HG02588 (cell line): ENCODE data around the gene KNDC1.

Experiments
- ATAC-seq: cut with Tn5 transposase; IDR thresholded peaks from one replicate; pipeline ENCODE4 v1.9.1; 2021; ENCODE audit warnings: mild to moderate bottlenecking, moderate library complexity; ENCODE audit not compliant: unreplicated experiment

The KNDC1 gene

GRCh38 chr10:133271521-133272300 is 111.7 kb downstream of the KNDC1 start:
- no peak for ATAC-seq

DNA sequence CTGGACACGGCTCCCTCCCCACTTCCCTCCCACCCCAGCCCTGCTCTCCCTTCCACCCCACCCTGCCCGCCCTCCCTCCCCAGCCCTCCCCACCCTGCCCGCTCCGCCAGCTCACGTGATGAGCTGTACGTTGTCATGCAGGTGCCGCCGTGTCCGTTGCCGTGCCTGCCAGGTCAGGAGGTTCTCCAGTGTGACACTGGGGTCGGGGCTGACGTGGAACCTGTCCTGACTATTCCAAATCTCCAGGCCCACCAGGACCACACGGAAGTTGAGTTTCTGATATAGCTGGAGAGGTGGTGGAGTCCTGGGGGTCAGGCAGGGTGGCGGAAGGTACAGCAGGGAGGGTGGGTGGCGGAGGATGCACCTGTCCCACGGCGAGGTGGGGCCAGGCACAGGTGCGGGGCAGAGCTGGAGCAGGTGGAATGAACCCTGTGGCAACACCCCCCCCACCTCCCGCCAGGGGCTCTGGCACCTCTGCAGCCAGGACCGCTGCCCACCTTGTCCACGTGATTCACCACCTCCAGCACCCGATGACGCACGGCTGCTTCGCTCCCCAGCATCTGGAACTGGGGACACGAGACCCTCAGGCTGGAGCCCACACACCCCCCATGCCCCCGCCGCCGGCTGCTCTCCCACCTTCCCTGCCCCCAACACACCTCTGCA is 112.4 kb downstream of the KNDC1 start:
- ATAC-seq: no peak

- no peak for ATAC-seq
Measured at GRCh38 chr10:133272964-133273420, 113.0 kb downstream of the KNDC1 start.

DNA sequence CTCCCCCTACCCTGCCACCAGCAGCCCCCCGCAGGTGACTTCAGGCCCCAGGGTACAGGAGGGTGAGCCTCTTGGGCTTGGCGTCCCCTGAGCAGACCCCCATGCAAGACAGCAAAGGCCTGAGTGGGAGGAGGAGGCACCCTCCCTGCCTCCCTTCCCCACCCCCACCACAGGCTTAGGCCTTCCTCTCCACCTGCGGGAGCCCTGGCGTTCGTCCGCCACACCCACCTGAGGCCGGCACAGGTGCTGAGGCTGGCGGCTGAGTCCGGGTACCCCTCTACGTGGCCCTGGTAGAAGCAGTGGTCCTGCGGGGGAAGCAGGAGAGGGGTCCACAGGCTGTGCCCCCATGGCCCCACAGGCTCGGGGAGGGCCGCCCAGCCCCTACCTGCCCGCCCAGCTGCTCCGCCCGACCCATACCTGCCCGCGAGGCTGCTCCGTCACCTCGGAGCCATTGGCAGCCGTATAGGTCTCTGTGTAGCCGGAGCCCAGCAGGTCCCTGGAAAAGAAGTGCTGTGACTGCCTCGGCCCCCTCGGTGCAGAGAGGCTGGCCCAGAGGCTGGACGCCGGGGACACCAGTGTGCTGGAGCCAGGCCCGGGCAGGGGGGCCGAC is 113.6 kb downstream of the KNDC1 start:
- ATAC-seq: no peak

DNA sequence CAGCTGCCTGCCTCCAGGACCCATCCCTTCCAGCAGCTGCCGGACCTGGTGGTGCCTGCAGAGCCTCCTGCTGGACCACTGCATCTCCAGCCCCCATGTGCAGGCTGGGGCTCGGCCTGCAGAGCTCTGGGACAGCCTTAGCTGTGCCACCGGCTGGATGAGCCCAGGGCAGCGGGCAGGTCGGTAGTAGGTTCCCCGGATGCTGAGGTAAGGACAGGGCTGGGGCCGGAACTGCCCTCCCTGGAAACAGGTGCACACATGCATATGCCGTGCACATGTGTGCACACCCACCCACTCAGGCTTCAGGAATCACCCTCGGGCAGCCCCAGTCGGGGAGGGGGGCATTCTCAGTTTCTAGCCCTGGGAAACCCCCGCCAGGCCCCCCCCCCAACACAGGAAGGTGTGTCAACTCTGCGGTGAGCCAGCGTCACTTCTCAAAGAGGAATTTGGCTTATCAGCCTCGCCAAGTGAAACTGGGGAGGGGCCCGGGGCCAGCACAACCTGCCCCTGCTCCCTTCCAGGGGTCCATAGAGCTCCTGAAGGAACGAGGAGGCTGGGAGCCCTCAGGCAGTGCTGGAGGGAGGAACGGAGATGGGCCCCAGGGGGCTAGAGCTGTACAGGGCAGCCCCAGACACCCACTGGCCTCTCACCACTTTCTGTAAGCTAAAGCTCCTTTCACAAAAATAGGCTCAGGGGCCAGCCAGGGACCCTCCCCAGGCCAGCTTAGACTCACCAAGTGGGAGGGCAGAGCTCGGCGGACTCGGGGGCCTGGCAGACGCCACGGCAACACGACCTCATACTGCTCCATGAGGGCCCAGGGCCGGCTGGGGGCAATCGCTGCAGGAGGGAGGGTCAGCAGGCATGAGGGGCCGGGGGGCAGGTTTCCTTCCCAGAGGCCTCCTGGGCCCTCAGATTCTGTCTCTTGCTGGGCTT is 115.0 kb downstream of the KNDC1 start:
- ATAC-seq: peak; percentile 48

- ATAC-seq: peak; percentile 30
Measured at GRCh38 chr10:133275684-133276092, 115.7 kb downstream of the KNDC1 start.
